K562 (cell line): Measurements from ENCODE around the gene TIMP3. TPM values are rescaled to one million over a fixed set of nuclear protein-coding genes. Genes with fewer than 3 reads are reported as not detected.
A peak's percentile ranks its signal among the peaks of the same experiment; 100 is the strongest.

Experiments used
- ATAC-seq: fragments of 200-7000 bp; cut with Tn5 transposase; 3 replicates; pipeline ENCODE4 v1.9.1; 2020; ENCODE audit warnings: moderate library complexity
- BruUV-seq: library from RNA; stranded (reverse); fragments of 400-500 nt; replicated peaks from 2 replicates; lab custom pipeline; 2021; lab: Mats Ljungman, UMichigan
- CTCF ChIA-PET: fragments of 300-600 bp; formaldehyde crosslinking; extraction: SDS; loops from one replicate; lab custom pipeline; 2021; ENCODE audit warnings: low intra/inter-chr PET ratio; lab: Yijun Ruan, JAX
- POLR2A ChIA-PET: fragments of 300-600, 350-650 bp; sonication (Branson Sonifier 250); formaldehyde crosslinking; extraction: SDS; loops from one replicate; lab custom pipeline; 2021; ENCODE audit warnings: antibody characterized with exemption, inconsistent platforms; lab: Yijun Ruan, JAX
- DNase-seq, 4 experiments: peaks; one replicate each; pipeline versions ENCODE4 v3.0.0 to v3.0.0-alpha.2; 2011 to 2018; ENCODE audit warnings: low spot score in 3 of 4, mixed read lengths in 3 of 4; ENCODE audit errors: extremely low read depth in 1 of 4
- FAIRE-seq: peaks from 2 replicates; lab custom pipeline; 2011; peaks lifted over from hg19 to GRCh38; lab: Jason Lieb, UNC
- H2AFZ ChIP-seq: 2 replicates; pipeline ENCODE4 v1.6.0; 2011; ENCODE audit warnings: low read depth, low read length, control low read depth, inconsistent platforms
- H3K27ac ChIP-seq: fragments of 200-600 bp; 3 replicates; pipeline ENCODE4 v1.8.0; 2011; ENCODE audit warnings: low read depth, mild to moderate bottlenecking, control low read depth, inconsistent platforms, low read length, moderate library complexity, mixed read lengths; ENCODE audit errors: extremely low read depth
- H3K27me3 ChIP-seq, 2 experiments: fragments of 300-600 bp in 1 of 2; 2 replicates in 1 of 2; 3 replicates in 1 of 2; pipeline versions ENCODE4 v1.6.0 to v1.8.0; 2011; ENCODE audit warnings: inconsistent platforms in 2 of 2, low read length in 2 of 2, mild to moderate bottlenecking in 1 of 2, mixed read lengths in 1 of 2, moderate library complexity in 1 of 2; ENCODE audit not compliant: control insufficient read depth in 2 of 2, insufficient read depth in 2 of 2
- H3K36me3 ChIP-seq: fragments of 300-600 bp; 3 replicates; pipeline ENCODE4 v1.8.0; 2011; ENCODE audit warnings: mild to moderate bottlenecking, low read length, inconsistent platforms; ENCODE audit not compliant: control insufficient read depth, insufficient read depth
- H3K4me1 ChIP-seq, 2 experiments: fragments of 200-600 bp in 1 of 2; replicated peaks in 1 of 2; 2 replicates in 1 of 2; 3 replicates in 1 of 2; pipeline versions ENCODE4 v1.5.1 to v1.8.0; 2011; ENCODE audit warnings: inconsistent platforms in 2 of 2, low read length in 2 of 2, mild to moderate bottlenecking in 1 of 2, mixed read lengths in 1 of 2, moderate library complexity in 1 of 2; ENCODE audit not compliant: control insufficient read depth in 2 of 2, insufficient read depth in 2 of 2
- H3K4me2 ChIP-seq: 2 replicates; pipeline ENCODE4 v1.6.1; 2011; ENCODE audit warnings: low read length, control low read depth, inconsistent platforms, mixed read lengths; ENCODE audit not compliant: insufficient read depth
- H3K4me3 ChIP-seq: fragments of 200-600 bp; sonication (generic), shearing (Covaris generic); 2 replicates; pipeline ENCODE4 v1.5.1; 2016; ENCODE audit warnings: control low read depth, inconsistent platforms
- H3K79me2 ChIP-seq: fragments of 200-600 bp; 3 replicates; pipeline ENCODE4 v1.8.0; 2011; ENCODE audit warnings: low read length, inconsistent platforms; ENCODE audit not compliant: control insufficient read depth, insufficient read depth
- H3K9ac ChIP-seq, 2 experiments: 2 replicates each; pipeline versions ENCODE4 v1.6.0 to v1.6.1; 2011; ENCODE audit warnings: low read depth in 2 of 2, low read length in 2 of 2, control low read depth in 1 of 2, inconsistent platforms in 1 of 2, mild to moderate bottlenecking in 1 of 2, mixed read lengths in 1 of 2; ENCODE audit not compliant: insufficient read depth in 1 of 2
- H3K9me1 ChIP-seq: one replicate; pipeline ENCODE4 v1.6.0; 2011; ENCODE audit warnings: inconsistent platforms, mild to moderate bottlenecking, low read length, moderate library complexity; ENCODE audit not compliant: control insufficient read depth, insufficient read depth
- H3K9me3 ChIP-seq: replicated peaks from 2 replicates; pipeline ENCODE4 v1.5.1; 2011; ENCODE audit warnings: low read depth, low read length, inconsistent platforms; ENCODE audit not compliant: control insufficient read depth, insufficient read depth
- H4K20me1 ChIP-seq: replicated peaks from 2 replicates; pipeline ENCODE4 v1.6.1; 2011; ENCODE audit warnings: low read length, inconsistent platforms, mixed read lengths; ENCODE audit not compliant: control insufficient read depth, insufficient read depth
- NR4A1 ChIP-seq, 2 experiments: fragments of 250-450 bp in 1 of 2; fragments of 450-650 bp in 1 of 2; sonication (Bioruptor Pico) in 1 of 2; IDR thresholded peaks; 2 replicates each; pipeline versions ENCODE4 v1.4.0 to v1.6.1; 2016 to 2020; ENCODE audit warnings: mild to moderate bottlenecking in 2 of 2, missing compliant biosample characterization in 1 of 2, missing genetic modification characterization in 1 of 2, moderate library complexity in 1 of 2
- SMAD4 ChIP-seq: fragments of 250-450 bp; sonication (Bioruptor Pico); conservative IDR thresholded peaks from 2 replicates; pipeline ENCODE4 v1.8.0; 2021; ENCODE audit warnings: inconsistent platforms, mild to moderate bottlenecking, moderate library complexity
- ZKSCAN1 ChIP-seq: fragments of 150-350 bp; IDR thresholded peaks from 2 replicates; pipeline ENCODE4 v1.6.1; 2016; ENCODE audit warnings: low read depth, low read length
- WGBS: fragments of 100-300 bp; shearing (Covaris generic); methylation state at CpG from one replicate; pipeline ENCODE4 v1.1.6; 2016; ENCODE audit warnings: low coverage, mixed read lengths; ENCODE audit not compliant: insufficient coverage; ENCODE audit errors: missing lambda C conversion rate; 5-methylcytosine and 5-hydroxymethylcytosine counted together
- in situ Hi-C: fragments of 300-500 bp; cut with MboI; formaldehyde crosslinking; loops from 4 replicates; pipeline ENCODE4 v1.15.0; 2018; ENCODE audit warnings: inconsistent platforms, mixed read lengths
- intact Hi-C: fragments of 100-400 bp; cut with micrococcal nuclease; formaldehyde crosslinking; loops from 2 replicates; pipeline ENCODE4 v1.14.2; 2022
- polyA plus RNA-seq, 8 experiments: library from polyadenylated mRNA; depleted of rRNA in 4 of 8; stranded (reverse) in 5 of 8; unstranded in 3 of 8; fragments of >200 nt; fragmentation: Nextera tagmentation in 2 of 8; fragmentation: Illumina TruSeq in 1 of 8; extraction: Ambion mirVana in 2 of 8; extraction: Trizol in 1 of 8; gene quantifications; 2 replicates each; pipeline versions ENCODE4 v1.2.1 to v1.2.3, GENCODE V29; 2011 to 2014; ENCODE audit warnings: inconsistent platforms in 1 of 8, missing spikeins in 1 of 8
- total RNA-seq, 7 experiments: library from RNA; depleted of rRNA in 6 of 7; stranded (reverse); fragments of >200 nt in 6 of 7; fragmentation: Illumina TruSeq in 2 of 7; extraction: Trizol in 2 of 7; gene quantifications; 2 replicates each; pipeline versions ENCODE4 v1.2.1 to v1.2.3, GENCODE V29; 2011 to 2021; ENCODE audit warnings: low replicate concordance in 1 of 7

Gene TIMP3
- total and polyA plus RNA-seq, 9 of the 15 experiments (the other 6 are each of a cell fraction or from before 2014, with no cell fraction given), result 0.07 to 0.73 (median 0.18) TPM

DNA sequence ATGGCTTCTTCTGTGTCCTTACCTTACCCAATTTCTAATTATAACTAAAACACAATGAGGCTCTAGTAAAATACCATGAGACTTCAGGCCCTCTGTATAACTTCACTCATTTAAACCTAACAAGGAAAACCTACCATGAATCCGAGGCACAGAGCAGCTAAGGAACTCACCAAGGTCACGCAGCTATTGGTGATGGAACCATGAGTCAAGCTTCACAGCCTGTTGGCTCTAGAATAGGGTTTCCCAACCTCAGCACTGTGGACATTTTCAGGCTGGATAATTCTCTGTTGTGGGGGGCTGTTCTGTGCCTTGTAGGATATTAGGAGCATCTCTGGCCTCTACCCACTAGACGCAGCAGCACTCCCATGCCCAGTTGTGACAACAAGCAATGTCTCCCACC is 75.7 kb downstream of the TIMP3 start:
- no peak overlapping the region for H3K9ac ChIP-seq
- H3K9me3 ChIP-seq, result no peaks in the 10 kb centered on the region
- no peak overlapping the region for H2AFZ ChIP-seq
- intact Hi-C loops (no loop called here), in situ Hi-C loops (no loop called here)
- H3K4me2 ChIP-seq, result no peak overlapping the region
- DNase-seq, result no peak
- H3K9me1 ChIP-seq, result peaks cover 4% of the 10 kb centered on the region
- H3K4me1 ChIP-seq, result peaks cover 16 to 30% of the 10 kb centered on the region in 2 experiments; a peak in 4 of 5 replicates
- ATAC-seq, result no peak
- H3K79me2 ChIP-seq, result no peaks in the 10 kb centered on the region
- H4K20me1 ChIP-seq, result no peaks in the 10 kb centered on the region; the same call in 1 of the 2 replicates
- WGBS, result 85% methylated on average over 3 of the region's 3 CpGs
- CTCF ChIA-PET, result no interaction called here
- H3K36me3 ChIP-seq, result no peaks in the 10 kb centered on the region
- TF ChIP-seq SMAD4, result no peak
- H3K4me3 ChIP-seq, result no peak overlapping the region
- no peak for FAIRE-seq
- no peak overlapping the region for H3K27ac ChIP-seq
- H3K27me3 ChIP-seq, result no peaks in the 10 kb centered on the region
- POLR2A ChIA-PET, result no interaction called here
- BruUV-seq, result no TSS peak

DNA sequence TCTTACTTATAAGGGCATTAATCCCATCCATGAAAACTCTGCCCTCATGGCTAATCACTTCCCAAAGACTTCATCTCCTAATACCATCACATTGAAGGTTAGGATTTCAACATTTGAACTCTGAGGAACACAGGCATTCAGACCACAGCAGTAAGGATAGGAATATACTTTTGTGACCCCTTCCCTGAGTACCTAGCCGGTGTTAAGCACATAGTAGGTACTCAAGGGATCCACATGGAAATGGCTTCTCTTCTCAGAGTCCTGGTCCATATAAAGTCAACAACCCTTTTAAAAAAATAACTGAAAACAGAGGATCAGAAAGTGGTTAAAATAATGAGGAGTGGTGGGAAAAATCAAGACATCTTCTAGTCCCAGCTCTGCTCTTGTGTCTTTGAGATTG is 78.0 kb downstream of the TIMP3 start:
- Histone ChIP-seq H3K27ac (no peak overlapping the region), H3K9me3 (no peaks in the 10 kb centered on the region), H3K4me1 (peaks cover 13 to 27% of the 10 kb centered on the region in 2 experiments; a peak in 4 of 5 replicates), H3K4me2 (no peak overlapping the region), H3K9ac (no peak overlapping the region), H4K20me1 (no peaks in the 10 kb centered on the region; the same call in 1 of the 2 replicates), H2AFZ (0 out of 2 replicates have a peak overlapping the region, but pooled peaks have one; percentile 32), H3K36me3 (no peaks in the 10 kb centered on the region), H3K4me3 (no peak overlapping the region), H3K9me1 (peaks cover 4% of the 10 kb centered on the region)
- BruUV-seq, result no TSS peak
- FAIRE-seq (no peak), ATAC-seq (no peak)
- in situ Hi-C loops, result no loop called here
- CTCF ChIA-PET, result no interaction called here
- WGBS, result 71% methylated on average over 1 of the region's 1 CpG
- intact Hi-C loops, result no loop called here
- TF ChIP-seq ZKSCAN1 (peak; percentile 94), NR4A1 (CRISPR knock-in tag; IDR thresholded peaks at IDR 0.05) (no peak), NR4A1 (tag; IDR thresholded peaks at IDR 0.05) (no peak)
- TF ChIP-seq, all 486 proteins: peak for 1
- DNase-seq, result no peak
- H3K79me2 ChIP-seq, result no peaks in the 10 kb centered on the region
- POLR2A ChIA-PET, result no interaction called here
- no peaks in the 10 kb centered on the region for H3K27me3 ChIP-seq
